ENCODE data around the gene ADAMTSL3. TPM values are rescaled to one million over a fixed set of nuclear protein-coding genes. Genes with fewer than 3 reads are reported as not detected.

Gene ADAMTSL3
- total and polyA plus RNA-seq, 2 experiments from 2014 or later: 0.61 to 0.87 TPM

- ATAC-seq (no peak), DNase-seq (ENCODE audit: low spot score) (no peak)
- Histone ChIP-seq H3K36me3 (ENCODE audit: insufficient read depth) (no peaks in the 10 kb centered on the region), H3K79me2 (replicated peaks; ENCODE audit: insufficient read depth) (no peaks in the 10 kb centered on the region), H3F3A (replicated peaks; ENCODE audit: low read depth) (0 out of 2 replicates have a peak, but pooled peaks cover 4% of the 10 kb centered on the region), H3K9me2 (ENCODE audit: insufficient read depth) (no peaks in the 10 kb centered on the region), H3K4me2 (no peak overlapping the region), H2AFZ (no peak overlapping the region), H3K4me1 (ENCODE audit: insufficient read depth) (no peaks in the 10 kb centered on the region), H3K27me3 (ENCODE audit: insufficient read depth) (peaks cover 26% of the 10 kb centered on the region), H3K4me3 (no peak overlapping the region), H3K27ac (ENCODE audit: low read depth) (no peak overlapping the region), H4K20me1 (replicated peaks; ENCODE audit: insufficient read depth) (no peaks in the 10 kb centered on the region)
- Mint-ChIP-seq H3K4me3 (no peak overlapping the region), H3K36me3 (ENCODE audit: low read depth) (no peaks in the 10 kb centered on the region), H3K27me3 (ENCODE audit: insufficient read depth, low read depth, poor library complexity) (peaks cover 18% of the 10 kb centered on the region), H3K9me3 (no peaks in the 10 kb centered on the region), H3K27ac (no peak overlapping the region), H3K4me1 (no peaks in the 10 kb centered on the region)
- TF ChIP-seq, protein P1, sequence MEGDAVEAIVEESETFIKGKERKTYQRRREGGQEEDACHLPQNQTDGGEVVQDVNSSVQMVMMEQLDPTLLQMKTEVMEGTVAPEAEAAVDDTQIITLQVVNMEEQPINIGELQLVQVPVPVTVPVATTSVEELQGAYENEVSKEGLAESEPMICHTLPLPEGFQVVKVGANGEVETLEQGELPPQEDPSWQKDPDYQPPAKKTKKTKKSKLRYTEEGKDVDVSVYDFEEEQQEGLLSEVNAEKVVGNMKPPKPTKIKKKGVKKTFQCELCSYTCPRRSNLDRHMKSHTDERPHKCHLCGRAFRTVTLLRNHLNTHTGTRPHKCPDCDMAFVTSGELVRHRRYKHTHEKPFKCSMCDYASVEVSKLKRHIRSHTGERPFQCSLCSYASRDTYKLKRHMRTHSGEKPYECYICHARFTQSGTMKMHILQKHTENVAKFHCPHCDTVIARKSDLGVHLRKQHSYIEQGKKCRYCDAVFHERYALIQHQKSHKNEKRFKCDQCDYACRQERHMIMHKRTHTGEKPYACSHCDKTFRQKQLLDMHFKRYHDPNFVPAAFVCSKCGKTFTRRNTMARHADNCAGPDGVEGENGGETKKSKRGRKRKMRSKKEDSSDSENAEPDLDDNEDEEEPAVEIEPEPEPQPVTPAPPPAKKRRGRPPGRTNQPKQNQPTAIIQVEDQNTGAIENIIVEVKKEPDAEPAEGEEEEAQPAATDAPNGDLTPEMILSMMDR (conservative IDR thresholded peaks at IDR 0.05; ENCODE audit: low read depth in 2 of 2): no peak
- TF ChIP-seq ZNF331 (CRISPR knock-in tag; IDR thresholded peaks at IDR 0.05; ENCODE audit: low read depth): no peak
- TF ChIP-seq REST (IDR thresholded peaks at IDR 0.05; ENCODE audit: unreplicated experiment): no peak
- no peak for TF ChIP-seq STAT1 (IDR thresholded peaks at IDR 0.05; ENCODE audit: unreplicated experiment)
- no peak for TF ChIP-seq NANOG (IDR thresholded peaks at IDR 0.05; ENCODE audit: borderline replicate concordance)
- TF ChIP-seq POLR2AphosphoS5 (IDR thresholded peaks at IDR 0.05; ENCODE audit: low read depth): no peak
- TF ChIP-seq, protein P2, sequence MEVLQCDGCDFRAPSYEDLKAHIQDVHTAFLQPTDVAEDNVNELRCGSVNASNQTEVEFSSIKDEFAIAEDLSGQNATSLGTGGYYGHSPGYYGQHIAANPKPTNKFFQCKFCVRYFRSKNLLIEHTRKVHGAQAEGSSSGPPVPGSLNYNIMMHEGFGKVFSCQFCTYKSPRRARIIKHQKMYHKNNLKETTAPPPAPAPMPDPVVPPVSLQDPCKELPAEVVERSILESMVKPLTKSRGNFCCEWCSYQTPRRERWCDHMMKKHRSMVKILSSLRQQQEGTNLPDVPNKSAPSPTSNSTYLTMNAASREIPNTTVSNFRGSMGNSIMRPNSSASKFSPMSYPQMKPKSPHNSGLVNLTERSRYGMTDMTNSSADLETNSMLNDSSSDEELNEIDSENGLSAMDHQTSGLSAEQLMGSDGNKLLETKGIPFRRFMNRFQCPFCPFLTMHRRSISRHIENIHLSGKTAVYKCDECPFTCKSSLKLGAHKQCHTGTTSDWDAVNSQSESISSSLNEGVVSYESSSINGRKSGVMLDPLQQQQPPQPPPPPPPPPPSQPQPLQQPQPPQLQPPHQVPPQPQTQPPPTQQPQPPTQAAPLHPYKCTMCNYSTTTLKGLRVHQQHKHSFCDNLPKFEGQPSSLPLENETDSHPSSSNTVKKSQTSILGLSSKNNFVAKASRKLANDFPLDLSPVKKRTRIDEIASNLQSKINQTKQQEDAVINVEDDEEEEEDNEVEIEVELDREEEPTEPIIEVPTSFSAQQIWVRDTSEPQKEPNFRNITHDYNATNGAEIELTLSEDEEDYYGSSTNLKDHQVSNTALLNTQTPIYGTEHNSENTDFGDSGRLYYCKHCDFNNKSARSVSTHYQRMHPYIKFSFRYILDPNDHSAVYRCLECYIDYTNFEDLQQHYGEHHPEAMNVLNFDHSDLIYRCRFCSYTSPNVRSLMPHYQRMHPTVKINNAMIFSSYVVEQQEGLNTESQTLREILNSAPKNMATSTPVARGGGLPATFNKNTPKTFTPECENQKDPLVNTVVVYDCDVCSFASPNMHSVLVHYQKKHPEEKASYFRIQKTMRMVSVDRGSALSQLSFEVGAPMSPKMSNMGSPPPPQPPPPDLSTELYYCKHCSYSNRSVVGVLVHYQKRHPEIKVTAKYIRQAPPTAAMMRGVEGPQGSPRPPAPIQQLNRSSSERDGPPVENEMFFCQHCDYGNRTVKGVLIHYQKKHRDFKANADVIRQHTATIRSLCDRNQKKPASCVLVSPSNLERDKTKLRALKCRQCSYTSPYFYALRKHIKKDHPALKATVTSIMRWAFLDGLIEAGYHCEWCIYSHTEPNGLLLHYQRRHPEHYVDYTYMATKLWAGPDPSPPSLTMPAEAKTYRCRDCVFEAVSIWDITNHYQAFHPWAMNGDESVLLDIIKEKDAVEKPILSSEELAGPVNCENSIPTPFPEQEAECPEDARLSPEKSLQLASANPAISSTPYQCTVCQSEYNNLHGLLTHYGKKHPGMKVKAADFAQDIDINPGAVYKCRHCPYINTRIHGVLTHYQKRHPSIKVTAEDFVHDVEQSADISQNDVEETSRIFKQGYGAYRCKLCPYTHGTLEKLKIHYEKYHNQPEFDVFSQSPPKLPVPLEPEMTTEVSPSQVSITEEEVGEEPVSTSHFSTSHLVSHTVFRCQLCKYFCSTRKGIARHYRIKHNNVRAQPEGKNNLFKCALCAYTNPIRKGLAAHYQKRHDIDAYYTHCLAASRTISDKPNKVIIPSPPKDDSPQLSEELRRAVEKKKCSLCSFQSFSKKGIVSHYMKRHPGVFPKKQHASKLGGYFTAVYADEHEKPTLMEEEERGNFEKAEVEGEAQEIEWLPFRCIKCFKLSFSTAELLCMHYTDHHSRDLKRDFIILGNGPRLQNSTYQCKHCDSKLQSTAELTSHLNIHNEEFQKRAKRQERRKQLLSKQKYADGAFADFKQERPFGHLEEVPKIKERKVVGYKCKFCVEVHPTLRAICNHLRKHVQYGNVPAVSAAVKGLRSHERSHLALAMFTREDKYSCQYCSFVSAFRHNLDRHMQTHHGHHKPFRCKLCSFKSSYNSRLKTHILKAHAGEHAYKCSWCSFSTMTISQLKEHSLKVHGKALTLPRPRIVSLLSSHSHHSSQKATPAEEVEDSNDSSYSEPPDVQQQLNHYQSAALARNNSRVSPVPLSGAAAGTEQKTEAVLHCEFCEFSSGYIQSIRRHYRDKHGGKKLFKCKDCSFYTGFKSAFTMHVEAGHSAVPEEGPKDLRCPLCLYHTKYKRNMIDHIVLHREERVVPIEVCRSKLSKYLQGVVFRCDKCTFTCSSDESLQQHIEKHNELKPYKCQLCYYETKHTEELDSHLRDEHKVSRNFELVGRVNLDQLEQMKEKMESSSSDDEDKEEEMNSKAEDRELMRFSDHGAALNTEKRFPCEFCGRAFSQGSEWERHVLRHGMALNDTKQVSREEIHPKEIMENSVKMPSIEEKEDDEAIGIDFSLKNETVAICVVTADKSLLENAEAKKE (CRISPR knock-in tag; IDR thresholded peaks at IDR 0.05): no peak
- TF ChIP-seq ZNF114 (CRISPR knock-in tag; IDR thresholded peaks at IDR 0.05): no peak
- TF ChIP-seq EZH2phosphoT487 (IDR thresholded peaks at IDR 0.05; ENCODE audit: unreplicated experiment): no peak
- no peak for TF ChIP-seq CREB1 (CRISPR knock-in tag; IDR thresholded peaks at IDR 0.05; ENCODE audit: low read depth)
- TF ChIP-seq, protein P3, sequence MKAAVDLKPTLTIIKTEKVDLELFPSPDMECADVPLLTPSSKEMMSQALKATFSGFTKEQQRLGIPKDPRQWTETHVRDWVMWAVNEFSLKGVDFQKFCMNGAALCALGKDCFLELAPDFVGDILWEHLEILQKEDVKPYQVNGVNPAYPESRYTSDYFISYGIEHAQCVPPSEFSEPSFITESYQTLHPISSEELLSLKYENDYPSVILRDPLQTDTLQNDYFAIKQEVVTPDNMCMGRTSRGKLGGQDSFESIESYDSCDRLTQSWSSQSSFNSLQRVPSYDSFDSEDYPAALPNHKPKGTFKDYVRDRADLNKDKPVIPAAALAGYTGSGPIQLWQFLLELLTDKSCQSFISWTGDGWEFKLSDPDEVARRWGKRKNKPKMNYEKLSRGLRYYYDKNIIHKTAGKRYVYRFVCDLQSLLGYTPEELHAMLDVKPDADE (IDR thresholded peaks at IDR 0.05): no peak
- no peak for TF ChIP-seq EZH2 (IDR thresholded peaks at IDR 0.05; ENCODE audit: low read depth, unreplicated experiment)
- no peak for TF ChIP-seq JUNB (IDR thresholded peaks at IDR 0.05; ENCODE audit: unreplicated experiment)
These were observed 4.8 kb downstream of the ADAMTSL3 start for GRCh38 chr15:83658430-83659416.
